Esophagus squamous epithelium (tissue), 4 donors: Measurements from ENCODE around the gene GIMAP7.

Source experiments
- CTCF ChIP-seq, 6 experiments: fragments of 450-650 bp in 4 of 6; fragments of 200-600 bp in 2 of 6; sonication (generic) in 2 of 6; IDR thresholded peaks; one replicate each; pipeline ENCODE4 v1.5.1; 2016 to 2019; ENCODE audit warnings: antibody characterized with exemption in 6 of 6, mild to moderate bottlenecking in 4 of 6, moderate library complexity in 4 of 6
- POLR2A ChIP-seq, 4 donors: fragments of 450-650 bp; IDR thresholded peaks; one replicate each; pipeline ENCODE4 v1.6.1; 2017; ENCODE audit warnings: antibody characterized with exemption in 4 of 4, mild to moderate bottlenecking in 4 of 4, moderate library complexity in 3 of 4

GRCh38 chr7:150513758-150514157 is 914 bp upstream of the GIMAP7 start:
- no peak for TF ChIP-seq CTCF (IDR thresholded peaks at IDR 0.05)
- no peak for TF ChIP-seq POLR2A (IDR thresholded peaks at IDR 0.05)
